ENCODE results near the gene FA2H.

DNA sequence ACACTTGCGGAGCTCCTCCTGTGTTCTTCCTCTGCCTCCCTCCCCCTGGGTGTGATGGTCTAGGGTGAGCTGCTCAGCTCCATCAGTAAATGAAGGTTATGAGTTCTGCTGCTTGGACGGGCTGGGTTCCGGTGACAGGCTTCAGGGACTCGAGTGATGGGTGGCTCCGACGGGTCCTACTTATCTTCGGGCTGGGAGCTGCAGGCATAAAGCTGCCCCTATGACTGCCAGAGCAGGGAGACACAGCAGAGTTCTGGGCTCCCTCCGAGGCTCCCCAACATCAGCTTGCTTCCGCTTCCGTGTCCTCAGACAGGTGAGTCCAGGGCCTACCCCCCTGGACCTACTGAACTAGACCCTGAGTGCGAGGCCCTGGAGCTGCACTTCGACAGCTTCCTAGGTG lies 62.7 kb downstream of the FA2H start:
- TF ChIP-seq, protein P1, sequence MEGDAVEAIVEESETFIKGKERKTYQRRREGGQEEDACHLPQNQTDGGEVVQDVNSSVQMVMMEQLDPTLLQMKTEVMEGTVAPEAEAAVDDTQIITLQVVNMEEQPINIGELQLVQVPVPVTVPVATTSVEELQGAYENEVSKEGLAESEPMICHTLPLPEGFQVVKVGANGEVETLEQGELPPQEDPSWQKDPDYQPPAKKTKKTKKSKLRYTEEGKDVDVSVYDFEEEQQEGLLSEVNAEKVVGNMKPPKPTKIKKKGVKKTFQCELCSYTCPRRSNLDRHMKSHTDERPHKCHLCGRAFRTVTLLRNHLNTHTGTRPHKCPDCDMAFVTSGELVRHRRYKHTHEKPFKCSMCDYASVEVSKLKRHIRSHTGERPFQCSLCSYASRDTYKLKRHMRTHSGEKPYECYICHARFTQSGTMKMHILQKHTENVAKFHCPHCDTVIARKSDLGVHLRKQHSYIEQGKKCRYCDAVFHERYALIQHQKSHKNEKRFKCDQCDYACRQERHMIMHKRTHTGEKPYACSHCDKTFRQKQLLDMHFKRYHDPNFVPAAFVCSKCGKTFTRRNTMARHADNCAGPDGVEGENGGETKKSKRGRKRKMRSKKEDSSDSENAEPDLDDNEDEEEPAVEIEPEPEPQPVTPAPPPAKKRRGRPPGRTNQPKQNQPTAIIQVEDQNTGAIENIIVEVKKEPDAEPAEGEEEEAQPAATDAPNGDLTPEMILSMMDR (IDR thresholded peaks at IDR 0.05) = no peak
- TF ChIP-seq POLR2AphosphoS5 (IDR thresholded peaks at IDR 0.05) (no peak), POLR2A (IDR thresholded peaks at IDR 0.05) (no peak), EP300 (IDR thresholded peaks at IDR 0.05) (no peak)

Measured in sigmoid colon (tissue), 4 donors.